Measurements from ENCODE around the gene HDAC9. TPM values are rescaled to one million over a fixed set of nuclear protein-coding genes. Genes with fewer than 3 reads are reported as not detected.

The HDAC9 gene
- total RNA-seq, 1 experiment from 2014 or later = 4.3 TPM

DNA sequence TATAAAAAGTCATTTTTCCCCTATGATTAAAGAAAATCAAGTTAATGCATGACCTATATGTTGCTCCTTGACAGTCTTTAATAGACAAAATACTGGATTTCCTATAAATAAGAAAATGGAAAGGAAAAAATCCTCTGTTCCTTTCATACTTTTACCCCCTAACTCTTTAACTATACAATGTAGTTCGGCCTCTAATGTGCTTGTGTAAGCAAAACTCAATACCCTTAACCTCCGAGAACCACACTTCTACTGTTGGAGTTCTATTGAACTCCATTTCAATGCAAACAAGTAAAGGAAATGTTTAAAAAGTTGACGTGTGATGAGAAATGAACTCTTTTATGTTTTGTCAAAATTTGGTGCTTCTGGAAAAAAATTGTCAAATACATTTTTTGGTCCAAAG, 36.0 kb downstream of the HDAC9 start:
- ChIA-PET CTCF (no interaction called here), POLR2A (no interaction called here), RAD21 (ENCODE audit: low non-redundant PET in 1 of 2, low total read pairs in 2 of 2, uncharacterized antibody in 2 of 2, unreplicated experiment in 2 of 2) (no interaction called here)
- ATAC-seq = no peak
- BruUV-seq (replicated peaks) = no TSS peak
- intact Hi-C loops (cut with micrococcal nuclease) = no loop called here
- Histone ChIP-seq H2AFZ (ENCODE audit: low read depth, low read length, poor library complexity, severe bottlenecking) (no peak overlapping the region), H4K20me1 (ENCODE audit: insufficient read depth) (no peaks in the 10 kb centered on the region), H3K4me3 (replicated peaks in 1 of 2; ENCODE audit: low read depth in 1 of 2, low read length in 2 of 2) (no peak overlapping the region), H3K36me3 (ENCODE audit: control insufficient read depth in 1 of 2, insufficient read depth in 2 of 2, low read length in 2 of 2) (no peaks in the 10 kb centered on the region), H3K9me2 (ENCODE audit: insufficient read depth) (no peaks in the 10 kb centered on the region), H3K27ac (ENCODE audit: low read depth, low read length) (no peak overlapping the region), H3K9me3 (ENCODE audit: control insufficient read depth in 1 of 2, insufficient read depth in 1 of 2, low read depth in 1 of 2, low read length in 2 of 2) (no peaks in the 10 kb centered on the region; a peak in 1 of 4 replicates), H3K4me1 (ENCODE audit: control insufficient read depth in 1 of 2, insufficient read depth in 2 of 2, low read length in 2 of 2) (no peaks in the 10 kb centered on the region), H3K27me3 (ENCODE audit: insufficient read depth, low read length) (no peaks in the 10 kb centered on the region), H3K9ac (ENCODE audit: low read length) (no peak overlapping the region), H3K4me2 (ENCODE audit: low read length) (no peak overlapping the region), H3K79me2 (ENCODE audit: insufficient read depth, low read length) (no peaks in the 10 kb centered on the region)
- no peak for DNase-seq (ENCODE audit: low read depth, low spot score)
- no peak for TF ChIP-seq POLR2AphosphoS5 (IDR thresholded peaks at IDR 0.05; ENCODE audit: low read depth, low read length)

DNA sequence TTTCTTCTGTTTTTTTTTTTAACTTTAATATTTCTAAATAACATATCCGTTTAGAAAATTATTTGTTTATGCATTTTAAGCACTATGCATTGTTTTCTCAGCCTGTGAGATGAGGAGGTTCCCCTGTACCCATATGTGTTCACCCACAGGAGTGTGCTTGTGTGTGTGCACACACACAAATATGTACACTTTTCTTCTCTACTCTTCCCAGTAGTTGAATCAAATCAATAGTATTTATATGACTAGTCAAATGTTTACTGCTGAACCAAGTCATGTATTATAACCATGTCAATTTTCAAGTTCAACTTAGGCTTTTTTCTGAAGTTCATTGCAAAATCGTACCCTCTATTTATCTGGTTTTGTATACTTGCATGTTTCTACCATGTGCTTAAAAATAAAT, 37.3 kb downstream of the HDAC9 start:
- ChIA-PET RAD21 (ENCODE audit: low non-redundant PET in 1 of 2, low total read pairs in 2 of 2, uncharacterized antibody in 2 of 2, unreplicated experiment in 2 of 2) (no interaction called here), POLR2A (no interaction called here), CTCF (no interaction called here)
- H3K9me2 ChIP-seq (ENCODE audit: insufficient read depth) = no peaks in the 10 kb centered on the region
- DNase-seq (ENCODE audit: low read depth, low spot score) (no peak), ATAC-seq (no peak)
- intact Hi-C loops (cut with micrococcal nuclease) = no loop called here
- H3K79me2 ChIP-seq (ENCODE audit: insufficient read depth, low read length) = no peaks in the 10 kb centered on the region
- H3K4me3 ChIP-seq (replicated peaks in 1 of 2; ENCODE audit: low read depth in 1 of 2, low read length in 2 of 2) = no peak overlapping the region
- H3K4me1 ChIP-seq (ENCODE audit: control insufficient read depth in 1 of 2, insufficient read depth in 2 of 2, low read length in 2 of 2) = no peaks in the 10 kb centered on the region
- H3K4me2 ChIP-seq (ENCODE audit: low read length) = no peak overlapping the region
- BruUV-seq (replicated peaks) = no TSS peak
- H2AFZ ChIP-seq (ENCODE audit: low read depth, low read length, poor library complexity, severe bottlenecking) = no peak overlapping the region
- H3K27me3 ChIP-seq (ENCODE audit: insufficient read depth, low read length) = no peaks in the 10 kb centered on the region
- no peak overlapping the region for H3K27ac ChIP-seq (ENCODE audit: low read depth, low read length)
- TF ChIP-seq SP1 (IDR thresholded peaks at IDR 0.05; ENCODE audit: low read depth) (no peak), POLR2AphosphoS5 (IDR thresholded peaks at IDR 0.05; ENCODE audit: low read depth, low read length) (no peak), CBX3 (IDR thresholded peaks at IDR 0.05; ENCODE audit: low read depth) (no peak), YY1 (IDR thresholded peaks at IDR 0.05; ENCODE audit: extremely low read depth, insufficient replicate concordance, low read depth, low read length) (no peak)
- H4K20me1 ChIP-seq (ENCODE audit: insufficient read depth) = no peaks in the 10 kb centered on the region
- no peaks in the 10 kb centered on the region; a peak in 1 of 4 replicates for H3K9me3 ChIP-seq (ENCODE audit: control insufficient read depth in 1 of 2, insufficient read depth in 1 of 2, low read depth in 1 of 2, low read length in 2 of 2)
- H3K9ac ChIP-seq (ENCODE audit: low read length) = no peak overlapping the region
- H3K36me3 ChIP-seq (ENCODE audit: control insufficient read depth in 1 of 2, insufficient read depth in 2 of 2, low read length in 2 of 2) = no peaks in the 10 kb centered on the region
